GM12865 (cell line): Measurements from ENCODE around the gene NTMT1.

Experiments
- DNase-seq: peaks from one replicate; pipeline ENCODE4 v3.0.0; 2010; ENCODE audit warnings: low read depth
- H3K4me3 ChIP-seq: 2 replicates; pipeline ENCODE4 v1.5.1; 2011; ENCODE audit warnings: mild to moderate bottlenecking, low read depth, low read length, control low read depth
- TF ChIP-seq, protein P1 (sequence below): IDR thresholded peaks from 2 replicates; pipeline ENCODE4 v1.5.1; 2011; ENCODE audit warnings: low read length, control low read depth, low read depth, inconsistent platforms; ENCODE audit not compliant: insufficient read depth; ENCODE audit errors: missing control alignments

NTMT1 gene

DNA sequence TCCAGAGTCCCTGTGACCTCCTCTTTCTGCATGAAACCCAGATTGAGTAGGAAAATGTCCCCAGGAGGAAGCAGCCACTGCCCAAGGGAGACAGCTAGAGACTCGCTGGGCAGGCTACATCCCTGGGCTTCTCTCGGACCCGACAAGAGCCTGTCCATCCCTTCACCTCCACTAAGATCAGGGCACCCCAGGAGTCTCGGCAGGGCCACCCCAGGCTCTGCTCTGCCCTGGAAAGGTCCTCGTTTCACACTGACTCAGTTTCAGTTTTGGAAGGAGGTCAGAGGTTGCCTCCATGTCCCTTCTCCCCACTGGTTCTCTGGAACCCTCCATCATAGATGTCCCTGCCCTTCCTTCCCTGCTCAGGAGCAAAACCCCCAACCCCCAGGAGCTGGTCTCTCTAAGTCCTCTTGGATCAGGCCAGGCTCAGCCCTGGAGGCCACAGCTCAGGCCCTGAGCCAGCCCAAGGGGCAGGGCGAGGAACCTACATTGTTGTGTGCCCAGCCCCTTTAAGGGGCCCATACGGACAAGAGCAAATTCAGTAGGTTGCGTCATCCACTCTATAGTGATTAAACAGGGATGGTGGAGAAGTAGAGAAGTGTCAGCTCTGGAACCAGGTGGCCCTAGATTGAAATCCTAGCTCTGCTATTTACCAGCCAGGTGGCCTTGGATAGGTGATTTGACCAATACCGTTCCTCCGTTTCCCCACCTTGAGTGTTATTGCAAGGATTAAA, 42.5 kb upstream of the NTMT1 start:
- TF ChIP-seq, protein P1, sequence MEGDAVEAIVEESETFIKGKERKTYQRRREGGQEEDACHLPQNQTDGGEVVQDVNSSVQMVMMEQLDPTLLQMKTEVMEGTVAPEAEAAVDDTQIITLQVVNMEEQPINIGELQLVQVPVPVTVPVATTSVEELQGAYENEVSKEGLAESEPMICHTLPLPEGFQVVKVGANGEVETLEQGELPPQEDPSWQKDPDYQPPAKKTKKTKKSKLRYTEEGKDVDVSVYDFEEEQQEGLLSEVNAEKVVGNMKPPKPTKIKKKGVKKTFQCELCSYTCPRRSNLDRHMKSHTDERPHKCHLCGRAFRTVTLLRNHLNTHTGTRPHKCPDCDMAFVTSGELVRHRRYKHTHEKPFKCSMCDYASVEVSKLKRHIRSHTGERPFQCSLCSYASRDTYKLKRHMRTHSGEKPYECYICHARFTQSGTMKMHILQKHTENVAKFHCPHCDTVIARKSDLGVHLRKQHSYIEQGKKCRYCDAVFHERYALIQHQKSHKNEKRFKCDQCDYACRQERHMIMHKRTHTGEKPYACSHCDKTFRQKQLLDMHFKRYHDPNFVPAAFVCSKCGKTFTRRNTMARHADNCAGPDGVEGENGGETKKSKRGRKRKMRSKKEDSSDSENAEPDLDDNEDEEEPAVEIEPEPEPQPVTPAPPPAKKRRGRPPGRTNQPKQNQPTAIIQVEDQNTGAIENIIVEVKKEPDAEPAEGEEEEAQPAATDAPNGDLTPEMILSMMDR: no peak
- H3K4me3 ChIP-seq: no peak overlapping the region

DNA sequence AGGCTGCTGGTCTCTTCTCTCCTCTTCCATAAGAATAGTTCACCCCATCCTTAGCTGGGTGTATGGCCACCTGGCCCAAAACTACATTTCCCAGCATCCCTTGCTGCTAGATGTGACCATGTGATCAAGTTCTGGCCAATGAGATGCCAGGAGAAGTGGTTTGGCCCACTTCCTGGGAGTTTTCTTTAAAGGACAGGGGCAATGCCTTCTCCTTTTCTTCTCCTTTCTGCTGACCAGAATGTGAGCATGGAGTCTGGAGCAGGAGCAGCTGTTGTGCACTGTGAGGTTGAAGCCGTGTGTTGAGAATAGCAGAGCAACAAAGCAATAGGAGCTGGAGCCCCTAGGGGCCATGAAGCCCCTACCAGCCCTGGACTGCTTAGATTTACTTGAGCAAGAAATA, 41.8 kb upstream of the NTMT1 start:
- no peak overlapping the region for H3K4me3 ChIP-seq
- TF ChIP-seq, protein P1: no peak
- peak; percentile 83 for DNase-seq

More for the DNA sequence above, 42.5 kb upstream of the NTMT1 start:
- DNase-seq: no peak

GRCh38 chr9:129585352-129585751, 40.6 kb upstream of the NTMT1 start:
- TF ChIP-seq, protein P1: no peak
- no peak for DNase-seq
- H3K4me3 ChIP-seq: no peak overlapping the region

- no peak overlapping the region for H3K4me3 ChIP-seq
- TF ChIP-seq, protein P1: no peak
- no peak for DNase-seq
These were observed 39.7 kb upstream of the NTMT1 start for GRCh38 chr9:129586245-129586644.

GRCh38 chr9:129586685-129587084, 39.3 kb upstream of the NTMT1 start:
- TF ChIP-seq, protein P1: no peak
- no peak for DNase-seq
- no peak overlapping the region for H3K4me3 ChIP-seq

- no peak overlapping the region for H3K4me3 ChIP-seq
- TF ChIP-seq, protein P1: no peak
- DNase-seq: no peak
These were observed 38.3 kb upstream of the NTMT1 start for GRCh38 chr9:129587487-129588262.
